ENCODE data around the gene ZDHHC14. TPM values are rescaled to one million over a fixed set of nuclear protein-coding genes. Genes with fewer than 3 reads are reported as not detected.
A peak's percentile ranks its signal among the peaks of the same experiment; 100 is the strongest.

ZDHHC14 gene
- total and polyA plus RNA-seq, 2 experiments from 2014 or later = 7.5 to 10.1 TPM

DNA sequence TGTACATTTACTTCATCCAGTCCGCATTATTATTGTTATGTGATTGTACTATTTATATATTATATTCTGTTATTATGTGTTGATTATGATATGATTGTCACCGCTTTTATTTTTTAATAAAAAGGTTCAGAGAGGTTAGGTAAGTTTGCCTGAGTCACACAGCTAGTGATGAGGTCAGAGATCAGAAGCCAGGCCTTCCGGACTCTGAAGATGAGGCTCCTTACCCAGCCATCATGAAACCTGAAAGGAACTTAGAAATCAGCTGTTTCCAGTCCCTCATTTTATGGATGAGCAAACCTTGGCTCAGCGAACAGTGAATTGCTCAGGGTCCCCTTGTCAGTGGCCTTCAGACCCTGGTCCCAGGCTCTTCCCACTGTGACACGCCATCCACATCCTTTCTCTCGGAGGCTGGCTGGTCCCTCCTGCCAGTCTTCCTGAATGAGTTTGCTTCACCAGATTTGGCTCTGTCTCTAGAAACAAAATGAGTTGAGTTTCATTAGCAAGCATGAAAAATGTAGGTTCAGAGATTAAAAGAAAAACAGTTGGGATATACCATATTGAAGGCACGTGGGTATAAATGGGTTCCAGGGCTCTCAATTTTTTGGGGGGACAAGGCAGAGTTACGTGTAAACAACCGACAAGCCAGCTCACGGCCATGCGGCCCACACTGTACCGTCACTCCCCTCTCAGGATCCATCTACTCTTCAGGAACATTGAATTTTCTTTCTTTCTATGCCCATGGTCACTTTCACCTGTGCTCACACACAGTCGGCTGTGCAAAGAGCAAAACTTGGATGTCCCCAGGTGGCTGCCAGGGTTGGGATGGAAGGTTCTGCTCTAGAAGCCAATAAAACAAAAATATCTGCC lies 132.9 kb downstream of the ZDHHC14 start:
- H3K27ac ChIP-seq = no peak overlapping the region
- H3K4me1 ChIP-seq (ENCODE audit: low read depth) = no peaks in the 10 kb centered on the region
- H3K27me3 ChIP-seq = no peaks in the 10 kb centered on the region
- H3K36me3 ChIP-seq = no peaks in the 10 kb centered on the region
- TF ChIP-seq, protein P1, sequence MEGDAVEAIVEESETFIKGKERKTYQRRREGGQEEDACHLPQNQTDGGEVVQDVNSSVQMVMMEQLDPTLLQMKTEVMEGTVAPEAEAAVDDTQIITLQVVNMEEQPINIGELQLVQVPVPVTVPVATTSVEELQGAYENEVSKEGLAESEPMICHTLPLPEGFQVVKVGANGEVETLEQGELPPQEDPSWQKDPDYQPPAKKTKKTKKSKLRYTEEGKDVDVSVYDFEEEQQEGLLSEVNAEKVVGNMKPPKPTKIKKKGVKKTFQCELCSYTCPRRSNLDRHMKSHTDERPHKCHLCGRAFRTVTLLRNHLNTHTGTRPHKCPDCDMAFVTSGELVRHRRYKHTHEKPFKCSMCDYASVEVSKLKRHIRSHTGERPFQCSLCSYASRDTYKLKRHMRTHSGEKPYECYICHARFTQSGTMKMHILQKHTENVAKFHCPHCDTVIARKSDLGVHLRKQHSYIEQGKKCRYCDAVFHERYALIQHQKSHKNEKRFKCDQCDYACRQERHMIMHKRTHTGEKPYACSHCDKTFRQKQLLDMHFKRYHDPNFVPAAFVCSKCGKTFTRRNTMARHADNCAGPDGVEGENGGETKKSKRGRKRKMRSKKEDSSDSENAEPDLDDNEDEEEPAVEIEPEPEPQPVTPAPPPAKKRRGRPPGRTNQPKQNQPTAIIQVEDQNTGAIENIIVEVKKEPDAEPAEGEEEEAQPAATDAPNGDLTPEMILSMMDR (IDR thresholded peaks at IDR 0.05; ENCODE audit: low read depth, low read length) = no peak
- H3K9me3 ChIP-seq (ENCODE audit: low read depth) = no peaks in the 10 kb centered on the region
- no peak overlapping the region for H3K4me3 ChIP-seq
- no peak for DNase-seq (ENCODE audit: low read depth in 1 of 2, low spot score in 1 of 2)

DNA sequence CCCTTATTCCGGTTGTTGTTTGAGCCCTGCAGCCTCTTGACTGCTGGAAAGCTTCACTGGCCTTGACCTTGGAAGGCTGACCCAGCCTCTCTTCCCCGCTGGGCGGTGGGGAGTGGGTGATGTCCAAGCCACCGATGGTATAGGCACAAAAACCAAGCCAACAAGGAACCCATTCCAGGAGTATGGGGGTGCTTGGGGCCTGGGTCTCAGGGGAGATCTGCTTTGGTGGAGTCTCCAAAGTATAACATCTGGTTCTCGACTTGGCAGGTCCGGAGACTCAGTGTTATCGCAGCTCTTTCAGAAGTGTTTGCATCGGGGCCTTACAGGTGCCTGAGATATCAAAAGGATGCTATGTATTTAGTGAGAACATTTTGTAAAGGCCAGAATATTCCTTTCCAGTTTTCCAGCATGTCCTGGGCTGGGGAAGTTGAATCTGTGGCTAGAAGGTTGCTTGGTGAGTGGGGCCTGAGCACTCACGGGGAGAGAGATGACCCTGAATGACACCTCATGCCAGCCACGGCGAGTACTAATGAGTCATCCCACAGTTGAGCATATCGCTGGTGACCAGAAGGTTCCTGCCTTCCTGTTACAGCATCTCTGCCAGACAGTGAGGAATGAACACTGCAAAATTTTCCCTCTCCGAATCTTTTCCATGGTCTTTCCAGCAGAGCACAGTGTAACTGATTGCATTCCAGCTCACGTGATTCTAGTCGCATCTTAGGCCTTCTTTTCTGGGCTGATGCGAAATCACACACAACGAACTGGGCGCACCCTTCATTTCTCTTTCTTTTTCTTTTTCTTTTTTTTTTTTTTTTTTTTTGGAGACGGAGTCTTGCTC lies 133.9 kb downstream of the ZDHHC14 start:
- Histone ChIP-seq H3K27me3 (no peaks in the 10 kb centered on the region), H3K4me3 (no peak overlapping the region), H3K36me3 (no peaks in the 10 kb centered on the region), H3K9me3 (ENCODE audit: low read depth) (no peaks in the 10 kb centered on the region), H3K27ac (no peak overlapping the region), H3K4me1 (ENCODE audit: low read depth) (no peaks in the 10 kb centered on the region)
- peak in 1 of 2 donors; percentile 65 for DNase-seq (ENCODE audit: low read depth in 1 of 2, low spot score in 1 of 2)
- TF ChIP-seq, protein P1 (IDR thresholded peaks at IDR 0.05; ENCODE audit: low read depth, low read length) = no peak

DNA sequence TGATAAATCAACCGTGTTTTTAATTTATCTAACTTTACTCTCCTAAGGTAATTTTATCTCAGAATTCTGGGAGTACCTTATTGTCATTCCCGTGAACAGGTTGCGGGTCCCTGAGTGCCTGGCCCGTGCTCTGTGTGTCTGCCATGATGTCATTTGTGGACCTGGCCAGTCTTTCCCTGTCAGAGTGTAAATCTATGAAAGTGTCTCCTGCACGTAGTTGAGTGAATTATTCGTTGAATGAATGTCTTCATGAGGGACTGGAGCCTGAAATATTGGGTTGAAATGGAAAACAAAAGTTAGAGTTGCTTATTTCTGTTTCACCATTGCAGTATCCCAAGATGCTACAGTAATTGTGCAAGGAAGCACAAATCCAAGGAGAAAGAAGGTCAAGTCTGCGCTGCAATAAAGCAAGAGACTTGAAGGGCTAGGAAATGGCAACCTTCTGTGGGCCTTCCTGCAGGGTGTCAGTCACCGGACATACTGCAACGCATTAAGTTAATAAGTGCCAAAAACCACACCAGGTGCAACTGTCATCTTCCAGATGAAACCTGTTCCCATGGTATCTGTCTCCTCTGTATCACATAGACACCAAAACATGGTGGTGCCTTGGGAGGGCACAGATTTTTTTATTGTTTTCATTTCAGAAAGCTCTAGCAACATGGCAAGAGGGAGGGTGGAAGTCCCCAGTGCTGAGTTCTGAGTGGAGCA lies 135.5 kb downstream of the ZDHHC14 start:
- Histone ChIP-seq H3K27ac (no peak overlapping the region), H3K27me3 (no peaks in the 10 kb centered on the region), H3K36me3 (no peaks in the 10 kb centered on the region), H3K4me3 (no peak overlapping the region), H3K9me3 (ENCODE audit: low read depth) (no peaks in the 10 kb centered on the region), H3K4me1 (ENCODE audit: low read depth) (no peaks in the 10 kb centered on the region)
- TF ChIP-seq, protein P1 (IDR thresholded peaks at IDR 0.05; ENCODE audit: low read depth, low read length) = no peak
- no peak for DNase-seq (ENCODE audit: low read depth in 1 of 2, low spot score in 1 of 2)

DNA sequence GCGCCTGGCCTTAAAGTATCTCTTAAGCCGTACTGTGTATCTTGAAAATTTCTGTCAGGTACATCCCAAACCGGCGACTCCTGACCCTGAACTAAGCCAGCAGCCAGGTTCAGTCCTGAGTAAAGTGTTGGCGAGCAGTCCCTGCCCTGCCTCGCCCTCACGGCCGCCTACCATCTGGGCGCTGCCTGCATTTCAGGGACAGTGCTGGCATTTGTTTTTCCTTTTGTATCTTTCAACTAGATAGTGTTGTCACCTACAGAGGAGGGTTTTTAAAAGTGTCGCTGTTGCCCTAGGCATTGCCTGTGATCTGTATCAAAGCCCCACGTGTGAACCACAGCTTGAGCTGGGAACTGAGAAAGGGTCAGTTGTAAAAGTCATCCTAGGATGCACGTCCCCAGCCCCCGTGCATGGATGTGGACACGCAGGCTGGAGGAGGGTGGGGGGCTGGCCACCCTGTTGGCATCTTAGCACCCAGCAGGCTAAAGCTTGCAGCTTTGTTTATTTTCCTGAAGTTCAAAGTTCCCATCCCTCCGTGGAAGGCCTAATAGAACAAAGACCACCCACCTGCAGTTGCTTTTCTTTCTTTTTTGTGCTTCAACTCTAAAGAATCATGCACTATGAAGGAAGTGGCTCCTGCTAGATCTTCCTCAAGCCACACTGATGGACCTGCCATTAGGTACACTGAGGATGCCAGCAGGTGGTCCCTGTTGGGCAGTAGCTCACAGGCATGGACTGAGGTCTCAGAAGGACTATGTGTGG lies 136.8 kb downstream of the ZDHHC14 start:
- no peaks in the 10 kb centered on the region for H3K9me3 ChIP-seq (ENCODE audit: low read depth)
- no peaks in the 10 kb centered on the region for H3K36me3 ChIP-seq
- TF ChIP-seq, protein P1 (IDR thresholded peaks at IDR 0.05; ENCODE audit: low read depth, low read length) = no peak
- no peak overlapping the region for H3K27ac ChIP-seq
- no peak for DNase-seq (ENCODE audit: low read depth in 1 of 2, low spot score in 1 of 2)
- H3K27me3 ChIP-seq = no peaks in the 10 kb centered on the region
- no peaks in the 10 kb centered on the region for H3K4me1 ChIP-seq (ENCODE audit: low read depth)
- no peak overlapping the region for H3K4me3 ChIP-seq
